ENCODE results near the gene OR51L1.
"Not testable (repeated sequence)": the region's sequence is repeated elsewhere in the genome, so short reads cannot be mapped to it uniquely, and the experiment has no call there.

The OR51L1 gene

DNA sequence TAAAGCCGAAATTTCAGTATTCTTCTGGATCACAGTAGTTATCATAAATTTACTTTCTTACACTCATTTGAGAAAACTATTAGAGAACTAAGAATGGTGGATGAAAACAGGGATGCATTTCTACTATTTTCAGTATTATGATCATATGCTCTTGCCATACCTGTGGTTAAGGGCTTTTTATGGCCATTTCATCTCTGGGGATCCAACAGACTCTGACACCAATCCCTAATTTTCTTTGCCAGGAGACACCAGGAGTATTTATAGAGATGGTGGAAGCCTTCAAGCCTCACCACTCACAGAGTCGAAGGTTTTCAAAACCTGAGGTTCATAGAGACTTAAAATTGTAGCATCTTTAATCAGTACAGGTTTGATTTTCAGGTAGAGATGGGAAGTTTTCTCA, at the start of gene OR51L1:
TSS of gene OR51L1 (plus strand) at position 301 of the 400 bp plus-strand sequence. CDS start 4,132 bp downstream, outside the sequence.
- DNase-seq, result no peak

- no peak for DNase-seq
Measured at GRCh38 chr11:4947505-4947904, 47.1 kb upstream of the OR51L1 start, which contains the start of gene OR51A4. OR51A4 (minus strand) TSS chr11:4947605; CDS start chr11:4947100, 505 bp downstream.

DNA sequence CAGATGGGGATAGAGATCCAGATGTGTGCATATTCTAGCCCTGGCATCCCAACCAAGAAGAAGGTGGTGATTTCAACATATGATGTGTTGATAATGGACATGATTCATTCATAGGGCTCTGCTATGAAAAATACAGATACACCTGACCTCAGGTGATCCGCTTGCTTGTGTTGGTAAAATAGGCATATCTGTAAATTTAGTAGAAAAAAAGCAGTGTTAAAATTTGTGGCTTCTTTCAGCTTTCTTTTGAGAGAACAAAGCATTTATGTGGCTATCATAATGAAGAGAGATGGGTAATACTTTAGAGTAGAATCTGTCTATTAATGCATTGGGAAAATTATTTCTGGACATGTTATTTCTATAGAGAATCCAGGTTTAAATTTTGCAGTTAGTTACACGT, 39.0 kb upstream of the OR51L1 start, which contains the start of gene OR51A2:
TSS of gene OR51A2 (minus strand) at position 101 of the 400 bp plus-strand sequence. CDS start at position 101, 0 bp downstream.
- not testable (repeated sequence) for DNase-seq

DNA sequence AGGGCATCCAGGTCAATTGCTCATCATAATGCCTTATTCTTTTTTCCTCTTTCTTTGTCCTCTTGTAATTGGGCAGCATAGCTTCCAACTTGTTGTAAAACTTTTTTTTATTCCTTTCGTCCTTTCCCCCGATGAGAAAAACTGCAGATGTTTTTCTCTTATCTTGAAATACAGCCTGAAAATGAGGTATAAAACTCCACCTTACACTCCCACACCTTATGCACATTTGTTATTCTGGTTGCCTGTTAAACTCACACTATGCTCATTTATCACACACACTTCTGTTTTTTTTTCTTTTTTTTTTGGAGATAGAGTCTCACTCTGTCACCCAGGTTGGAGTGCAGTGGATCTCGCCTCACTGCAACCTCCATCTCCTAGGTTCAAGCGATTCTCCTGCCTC, 37.3 kb upstream of the OR51L1 start:
- DNase-seq, result no peak

DNA sequence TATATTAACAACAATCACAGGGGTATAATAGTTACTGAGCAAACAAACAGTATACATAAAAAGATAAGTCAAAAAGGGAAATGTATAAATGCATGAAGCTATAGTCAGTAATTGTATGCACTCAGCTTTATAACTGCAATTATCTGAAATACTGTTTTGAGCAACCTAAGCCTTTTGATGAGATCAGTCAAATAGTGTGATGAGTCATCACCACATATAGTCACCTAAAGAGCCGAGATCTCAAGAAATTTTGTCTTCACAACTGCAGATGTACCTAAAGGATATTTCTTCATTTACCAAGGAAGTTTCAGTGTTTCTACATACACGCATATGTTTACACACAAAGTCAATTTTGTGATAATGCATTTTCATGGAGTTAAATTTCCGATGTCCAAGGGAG, 33.8 kb upstream of the OR51L1 start:
- no peak for DNase-seq

DNA sequence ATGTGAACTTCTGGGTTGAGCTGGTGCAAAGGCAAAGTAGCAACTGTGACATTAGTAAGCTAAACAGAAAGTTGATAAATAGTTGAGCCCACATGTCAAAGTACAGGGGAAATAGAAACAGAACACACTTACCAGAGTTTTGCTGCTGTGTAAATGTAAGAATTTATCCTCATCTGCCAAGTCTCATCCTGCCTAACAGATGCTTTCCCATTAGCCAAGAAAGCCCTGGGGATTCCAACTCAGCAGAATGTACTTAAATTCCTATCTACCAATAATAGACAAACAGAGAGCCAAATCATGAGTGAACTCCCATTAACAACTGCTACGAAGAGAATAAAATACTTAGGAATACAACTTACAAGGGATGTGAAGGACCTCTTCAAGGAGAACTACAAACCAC, 31.8 kb upstream of the OR51L1 start:
- DNase-seq, result no peak

DNA sequence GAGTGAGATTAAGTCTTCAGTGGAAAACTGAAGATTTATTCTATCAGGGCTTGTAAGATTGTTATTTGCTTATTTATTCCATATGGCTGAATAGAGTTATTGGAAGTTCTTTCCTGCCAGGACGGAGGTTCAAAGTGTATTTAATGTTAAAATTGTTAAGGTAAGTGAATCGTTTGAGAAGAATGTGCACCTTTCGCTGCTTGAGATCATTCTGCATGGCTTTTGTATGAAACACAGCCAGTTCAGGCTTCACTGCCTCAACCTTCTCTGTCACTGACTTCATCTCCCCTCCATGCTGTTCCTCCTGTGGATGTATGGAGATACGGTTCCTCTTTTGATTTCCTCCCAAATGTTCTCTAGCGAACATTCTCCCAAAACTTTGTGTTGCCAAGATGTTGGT, 19.2 kb upstream of the OR51L1 start:
- no peak for DNase-seq

DNA sequence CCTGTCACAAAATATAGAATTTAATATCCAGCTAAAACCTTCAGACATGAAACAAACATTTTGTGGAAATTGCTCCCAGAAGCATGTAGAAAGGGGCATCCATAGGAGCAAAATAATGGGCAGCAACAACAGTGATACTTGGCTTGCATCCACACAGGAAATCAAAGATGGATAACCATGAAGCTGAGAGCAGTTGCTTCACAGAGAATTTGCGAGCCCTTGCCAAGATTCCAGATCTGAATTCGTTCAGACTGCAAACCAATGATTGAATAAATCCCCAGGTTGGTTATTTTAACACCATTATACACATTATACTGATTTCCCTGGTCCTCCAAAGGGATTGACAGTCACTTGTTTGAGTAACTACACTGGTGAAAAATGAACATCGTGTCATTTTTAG, 15.6 kb upstream of the OR51L1 start:
- DNase-seq, result no peak

DNA sequence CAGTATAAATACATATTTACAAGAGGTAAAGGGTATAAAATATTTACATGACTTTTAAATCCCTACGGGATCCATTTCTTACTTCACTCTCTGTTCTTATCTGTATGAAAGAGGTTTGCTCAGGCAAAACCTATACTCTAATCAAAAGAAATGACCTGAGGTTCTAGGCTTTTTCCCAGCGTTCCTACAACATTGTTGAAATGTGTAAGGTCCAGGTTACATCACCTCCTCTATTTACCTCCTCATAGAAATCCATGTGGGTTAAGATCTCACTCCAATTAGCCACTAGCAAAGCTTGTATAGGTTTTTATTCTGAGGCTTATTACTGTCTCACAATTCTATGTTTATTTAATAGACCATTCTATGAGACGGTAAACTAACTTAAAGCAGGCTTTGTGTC, 12.0 kb upstream of the OR51L1 start:
- no peak for DNase-seq

GRCh38 chr11:4983841-4984240, 10.8 kb upstream of the OR51L1 start:
- no peak for DNase-seq

DNA sequence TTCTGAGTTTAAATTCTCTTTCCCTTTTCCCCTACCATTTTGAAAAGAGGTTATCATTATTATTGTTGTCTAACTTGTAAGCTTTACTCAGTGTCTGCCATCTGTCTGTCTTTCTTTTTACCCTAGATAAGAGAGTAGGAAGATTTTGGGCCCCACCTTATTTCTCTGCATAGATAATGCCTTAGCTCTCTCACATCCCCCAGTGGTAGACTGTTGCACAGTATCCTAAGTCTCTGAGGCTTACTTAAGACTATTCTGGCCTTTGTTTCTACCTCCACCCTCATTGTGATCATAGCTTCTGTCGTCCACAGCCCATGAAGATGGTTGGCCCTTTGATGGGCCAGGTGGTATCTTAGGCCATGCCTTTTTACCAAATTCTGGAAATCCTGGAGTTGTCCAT, 3.6 kb upstream of the OR51L1 start:
- no peak for DNase-seq

DNA sequence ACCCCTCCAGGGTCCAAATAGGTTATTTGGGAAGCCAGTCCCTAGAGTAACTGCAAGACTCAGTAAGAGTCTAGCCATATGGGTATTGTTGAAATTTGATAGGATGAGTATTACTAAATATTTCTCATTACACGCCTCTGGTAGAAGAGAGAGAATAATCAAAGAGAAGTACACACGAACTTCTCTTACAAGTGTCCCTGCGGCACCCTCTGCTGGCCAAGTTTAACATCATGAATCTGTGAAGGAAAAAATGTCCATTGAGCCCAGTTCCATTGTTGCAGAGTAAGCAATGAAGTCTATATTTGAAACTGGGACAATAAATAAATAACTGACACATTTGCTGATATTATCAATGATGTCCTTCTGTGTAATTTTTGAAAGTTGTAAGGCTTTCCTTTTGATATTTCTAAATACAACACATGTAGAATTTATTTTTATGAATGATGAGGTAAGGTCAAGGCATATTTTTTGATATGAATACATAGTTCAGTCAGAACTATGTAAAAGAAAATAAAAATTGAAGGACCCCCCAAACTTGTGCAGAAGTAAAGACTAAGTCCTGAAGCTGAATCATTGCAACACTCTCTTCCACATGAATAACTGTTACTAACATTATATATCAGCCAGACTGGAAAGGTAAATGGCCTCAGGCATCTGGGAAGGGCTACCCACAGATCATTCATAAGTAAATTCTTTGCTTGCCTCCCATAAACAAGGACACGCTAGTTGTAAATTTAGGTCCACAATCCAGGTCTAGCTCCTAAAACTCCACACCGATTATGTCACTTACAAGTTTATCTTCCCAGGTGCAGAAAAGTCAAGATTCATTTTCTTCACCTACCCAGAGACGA, 10.0 kb downstream of the OR51L1 start:
- DNase-seq, result no peak

GRCh38 chr11:5007561-5007960, 12.9 kb downstream of the OR51L1 start:
- no peak for DNase-seq

DNA sequence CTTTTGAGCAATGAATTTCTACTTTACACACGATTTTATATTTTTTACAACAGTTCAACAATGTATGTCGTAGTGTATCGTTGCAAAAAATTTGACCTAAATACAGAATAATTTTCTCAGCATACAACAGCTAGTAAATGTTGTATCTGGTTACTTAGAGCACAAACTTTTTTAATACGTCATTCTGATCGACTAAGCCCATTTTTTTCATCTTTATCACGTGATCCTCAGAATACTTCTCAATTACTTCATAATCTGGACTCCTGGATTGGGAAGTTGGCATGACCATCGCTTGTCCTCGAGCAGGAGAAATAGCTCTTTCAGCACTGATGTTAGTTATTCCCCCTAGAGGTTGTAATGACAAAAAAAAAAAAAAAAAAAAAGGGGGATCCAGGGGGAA, 16.6 kb downstream of the OR51L1 start:
- no peak for DNase-seq

GRCh38 chr11:5013012-5013411, 18.4 kb downstream of the OR51L1 start:
- DNase-seq, result no peak

GRCh38 chr11:5021996-5022395, 27.3 kb downstream of the OR51L1 start:
- no peak for DNase-seq

GRCh38 chr11:5036669-5037068, 42.0 kb downstream of the OR51L1 start:
- DNase-seq, result no peak

DNA sequence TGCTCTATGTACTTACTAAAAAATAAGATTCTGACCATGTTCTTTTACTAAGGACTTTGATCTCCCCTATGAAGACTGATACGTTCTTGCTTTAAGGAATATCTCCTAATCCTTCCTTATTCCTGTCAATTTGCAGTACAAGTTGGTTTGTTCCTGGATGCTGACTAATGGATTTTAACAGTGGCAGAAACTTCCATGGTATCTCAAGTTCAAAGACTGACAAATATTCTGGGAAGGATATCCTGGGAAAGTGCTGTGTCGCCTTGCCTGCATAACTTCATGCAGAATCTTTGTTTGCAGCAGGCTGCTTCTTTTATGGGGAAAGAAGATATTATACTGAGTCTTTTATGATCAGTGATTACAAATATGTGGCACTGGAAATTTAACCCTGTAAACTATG, 43.3 kb downstream of the OR51L1 start:
- DNase-seq, result no peak

GRCh38 chr11:5038341-5038740, 43.7 kb downstream of the OR51L1 start:
- DNase-seq, result no peak

GRCh38 chr11:5040876-5041275, 46.2 kb downstream of the OR51L1 start:
- DNase-seq, result no peak

DNA sequence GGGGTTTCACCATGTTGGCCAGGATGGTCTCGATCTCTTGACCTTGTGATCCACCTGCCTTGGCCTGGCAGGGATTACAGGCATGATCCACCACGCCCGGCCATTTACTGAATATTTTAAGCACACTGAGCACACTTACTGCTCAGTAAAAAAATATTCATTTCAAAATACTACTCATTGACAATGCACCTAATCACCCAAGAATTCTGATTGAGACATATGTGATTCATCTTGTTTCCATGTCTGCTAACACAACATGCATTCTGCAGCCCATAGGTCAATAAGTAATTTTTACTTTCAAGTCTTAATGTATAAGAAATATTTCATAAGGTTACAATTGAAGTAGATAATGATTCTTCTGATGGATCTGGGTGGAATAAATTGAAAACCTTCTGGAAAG, 47.4 kb downstream of the OR51L1 start:
- no peak for DNase-seq

DNA sequence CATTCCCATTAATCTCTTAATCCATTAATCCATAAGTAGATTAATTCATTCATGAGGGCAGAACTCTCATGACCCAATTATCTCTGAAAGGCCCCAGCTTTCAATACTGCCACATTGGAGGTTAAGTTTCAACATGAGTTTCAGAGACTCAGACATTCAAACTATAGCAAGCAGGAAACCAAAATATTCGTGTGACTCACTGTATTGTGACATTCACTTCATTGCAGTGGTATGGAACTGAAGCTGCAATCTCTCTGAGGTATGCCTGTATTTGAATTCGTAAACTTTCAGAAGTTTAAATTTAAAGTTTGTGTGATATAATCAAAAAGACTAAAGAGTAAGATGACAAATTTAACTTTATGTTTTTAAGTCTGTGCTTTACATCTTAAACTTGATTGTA, 48.7 kb downstream of the OR51L1 start:
- DNase-seq, result no peak

DNA sequence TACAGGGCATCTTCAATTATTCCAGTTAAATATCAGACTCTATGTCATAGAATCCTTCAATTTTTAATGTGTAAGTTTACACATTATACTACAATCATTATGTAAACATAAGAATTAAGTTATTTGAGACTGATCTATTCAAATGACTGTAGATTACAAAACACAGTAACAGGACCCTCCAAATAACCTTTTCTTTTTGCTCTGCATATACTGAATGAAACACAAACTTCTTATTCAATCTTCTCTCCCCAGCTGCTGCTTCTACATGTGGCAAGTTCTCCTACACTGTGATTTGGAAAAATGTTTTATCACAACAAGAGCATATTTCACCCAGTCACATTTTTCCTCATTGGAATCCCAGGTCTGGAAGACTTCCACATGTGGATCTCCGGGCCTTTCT, 51.6 kb downstream of the OR51L1 start, which contains the start of gene OR52J3:
TSS of gene OR52J3 (plus strand) at position 301 of the 400 bp plus-strand sequence. CDS start at position 301, 0 bp downstream.
- no peak for DNase-seq

GRCh38 chr11:5046754-5047330, 52.2 kb downstream of the OR51L1 start:
- DNase-seq, result no peak
